ENCODE results near the gene DDX31.

GRCh38 chr9:132711846-132712245, 42.1 kb upstream of the DDX31 start:
- TF ChIP-seq FOXA1 (IDR thresholded peaks at IDR 0.05): no peak
- no peak for TF ChIP-seq BHLHE40 (IDR thresholded peaks at IDR 0.05; ENCODE audit: borderline replicate concordance)
- no peak for TF ChIP-seq ZNF384 (IDR thresholded peaks at IDR 0.05)
- TF ChIP-seq L3MBTL2 (conservative IDR thresholded peaks at IDR 0.05): no peak
- no peak for TF ChIP-seq SP1 (IDR thresholded peaks at IDR 0.05)
- TF ChIP-seq SUZ12 (IDR thresholded peaks at IDR 0.05): no peak
- no peak for TF ChIP-seq PKNOX1 (IDR thresholded peaks at IDR 0.05)
- no peak for TF ChIP-seq LEF1 (IDR thresholded peaks at IDR 0.05; ENCODE audit: borderline replicate concordance)
- no peak for TF ChIP-seq ARNT (IDR thresholded peaks at IDR 0.05)
- no peak for TF ChIP-seq FOXM1 (IDR thresholded peaks at IDR 0.05; ENCODE audit: borderline replicate concordance)
- TF ChIP-seq HDGF (IDR thresholded peaks at IDR 0.05; ENCODE audit: borderline replicate concordance): no peak
- TF ChIP-seq TARDBP (IDR thresholded peaks at IDR 0.05): no peak

Measured in HEK293T (cell line).